Left ventricle myocardium inferior (tissue), 1 donor: ENCODE data around the gene SMPDL3A. TPM values are rescaled to one million over a fixed set of nuclear protein-coding genes. Genes with fewer than 3 reads are reported as not detected.

Experiments used
- DNase-seq: peaks from one replicate; pipeline ENCODE4 v3.0.0-alpha.2; 2020
- H3K27ac ChIP-seq: fragments of 200-600 bp; replicated peaks from 2 replicates; pipeline ENCODE4 v1.8.0; 2021
- H3K27me3 ChIP-seq: fragments of 200-600 bp; 2 replicates; pipeline ENCODE4 v1.8.0; 2021; ENCODE audit warnings: low read depth
- H3K36me3 ChIP-seq: fragments of 200-600 bp; 2 replicates; pipeline ENCODE4 v1.8.0; 2021
- H3K4me1 ChIP-seq: fragments of 200-600 bp; 2 replicates; pipeline ENCODE4 v1.8.0; 2021
- H3K4me3 ChIP-seq: fragments of 200-600 bp; 2 replicates; pipeline ENCODE4 v1.8.0; 2021; ENCODE audit warnings: mild to moderate bottlenecking, moderate library complexity
- H3K9me3 ChIP-seq: fragments of 200-600 bp; replicated peaks from 2 replicates; pipeline ENCODE4 v1.8.0; 2021
- CTCF ChIP-seq: fragments of 200-600 bp; IDR thresholded peaks from 2 replicates; pipeline ENCODE4 v1.8.0; 2021; ENCODE audit warnings: antibody characterized with exemption, mild to moderate bottlenecking, borderline replicate concordance
- intact Hi-C: fragments of 100-400 bp; cut with micrococcal nuclease; formaldehyde crosslinking; loops from one replicate; pipeline ENCODE4 v1.11.0; 2022
- total RNA-seq: library from RNA; stranded (reverse); fragmentation: NEBNext Ultra II Directional; extraction: Animal tissue kit (Norgen Biotek cat#: 25700); gene quantifications from one replicate; pipeline ENCODE4 v1.2.1, GENCODE V29; 2021
- donor health status: DM: no; HTN: yes; CAD: no; lungs with severe emphysema.

The SMPDL3A gene
- total RNA-seq, 1 donor from 2014 or later: 3.8 TPM

GRCh38 chr6:122838060-122838780 lies 49.2 kb downstream of the SMPDL3A start:
- H3K27me3 ChIP-seq: peaks cover 23% of the 10 kb centered on the region
- H3K9me3 ChIP-seq: no peaks in the 10 kb centered on the region
- no peak overlapping the region for H3K4me3 ChIP-seq
- intact Hi-C loops: loop anchor here (5.0 kb wide), 2 partner anchors 91 to 106 kb away; no protein-coding TSS in a partner anchor
- no peaks in the 10 kb centered on the region for H3K36me3 ChIP-seq
- no peaks in the 10 kb centered on the region for H3K4me1 ChIP-seq
- no peak overlapping the region for H3K27ac ChIP-seq
- DNase-seq: no peak
- TF ChIP-seq CTCF: peak; percentile 34

GRCh38 chr6:122839472-122839871 lies 50.4 kb downstream of the SMPDL3A start:
- H3K27ac ChIP-seq: no peak overlapping the region
- no peak for DNase-seq
- intact Hi-C loops: loop anchor here (5.0 kb wide), 2 partner anchors 92 to 107 kb away; no protein-coding TSS in a partner anchor
- H3K27me3 ChIP-seq: peaks cover 23% of the 10 kb centered on the region
- no peaks in the 10 kb centered on the region for H3K4me1 ChIP-seq
- H3K4me3 ChIP-seq: no peak overlapping the region
- no peaks in the 10 kb centered on the region for H3K36me3 ChIP-seq
- TF ChIP-seq CTCF: peak; percentile 76
- no peaks in the 10 kb centered on the region for H3K9me3 ChIP-seq

- Histone ChIP-seq H3K4me1 (no peaks in the 10 kb centered on the region), H3K9me3 (no peaks in the 10 kb centered on the region), H3K4me3 (no peak overlapping the region), H3K27me3 (peaks cover 23% of the 10 kb centered on the region), H3K27ac (no peak overlapping the region), H3K36me3 (no peaks in the 10 kb centered on the region)
- TF ChIP-seq CTCF: no peak
- intact Hi-C loops: loop anchor here (5.0 kb wide), 2 partner anchors 93 to 108 kb away; no protein-coding TSS in a partner anchor
- no peak for DNase-seq
Measured at GRCh38 chr6:122839906-122840305, 50.8 kb downstream of the SMPDL3A start.

GRCh38 chr6:122845464-122845863 lies 56.4 kb downstream of the SMPDL3A start:
- Histone ChIP-seq H3K27ac (no peak overlapping the region), H3K4me3 (no peak overlapping the region), H3K27me3 (no peaks in the 10 kb centered on the region), H3K9me3 (no peaks in the 10 kb centered on the region), H3K36me3 (no peaks in the 10 kb centered on the region), H3K4me1 (no peaks in the 10 kb centered on the region)
- no peak for DNase-seq
- intact Hi-C loops: no loop called here
- no peak for TF ChIP-seq CTCF

- no peaks in the 10 kb centered on the region for H3K27me3 ChIP-seq
- intact Hi-C loops: no loop called here
- no peaks in the 10 kb centered on the region for H3K9me3 ChIP-seq
Measured at GRCh38 chr6:122845916-122846612, 57.0 kb downstream of the SMPDL3A start.

More at GRCh38 chr6:122845916-122846612, 57.0 kb downstream of the SMPDL3A start:
- DNase-seq: no peak
- Histone ChIP-seq H3K4me1 (no peaks in the 10 kb centered on the region), H3K4me3 (no peak overlapping the region), H3K36me3 (no peaks in the 10 kb centered on the region), H3K27ac (no peak overlapping the region)
- TF ChIP-seq CTCF: no peak
